ENCODE results near the gene EMC10.

Gene EMC10

DNA sequence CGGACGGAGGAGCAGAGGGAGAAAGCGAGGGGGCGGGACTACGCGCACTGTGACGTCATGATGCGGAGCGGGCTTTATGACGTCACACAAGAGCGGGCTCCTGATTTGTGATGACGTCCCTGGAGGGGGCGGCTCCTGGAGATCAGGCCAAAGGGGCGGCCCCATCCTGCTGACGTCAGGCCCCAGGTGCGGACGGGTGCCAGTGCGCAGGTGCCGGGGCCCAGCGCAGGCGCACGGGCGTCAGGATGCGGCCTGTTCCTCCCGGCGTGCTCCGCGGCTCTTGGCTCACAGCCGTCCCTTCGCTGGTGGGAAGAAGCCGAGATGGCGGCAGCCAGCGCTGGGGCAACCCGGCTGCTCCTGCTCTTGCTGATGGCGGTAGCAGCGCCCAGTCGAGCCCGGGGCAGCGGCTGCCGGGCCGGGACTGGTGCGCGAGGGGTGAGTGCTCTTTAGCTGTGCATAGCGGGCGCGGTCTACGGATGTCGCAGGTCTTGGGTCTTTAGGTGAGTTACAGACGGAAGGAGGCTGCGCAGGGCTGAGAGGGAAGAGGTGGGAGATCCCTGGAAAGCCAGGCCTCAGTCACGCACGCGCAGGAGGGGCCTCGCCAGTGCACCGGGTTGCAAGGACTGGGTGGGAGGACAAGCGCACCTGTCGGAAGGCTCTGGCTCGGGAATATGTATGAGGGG, at the start of gene EMC10, which contains the start of gene GARIN5A:
Gene EMC10 (plus strand): TSS at position 284 of the 683 bp plus-strand sequence. CDS start 38 bp downstream, at position 322.
Gene GARIN5A (minus strand): TSS at position 625 of the 683 bp plus-strand sequence. CDS start 460 bp downstream, at position 165.
- Histone ChIP-seq H2AFZ (peak within 1 kb of the TSS; percentile 100), H3K36me3 (ENCODE audit: control insufficient read depth, insufficient read depth, low read length) (no peaks in the 10 kb centered on the region), H3K4me2 (ENCODE audit: low read length) (peak within 1 kb of the TSS; percentile 90), H3K79me2 (peaks cover 24% of the 10 kb centered on the region), H3K27ac (peak within 1 kb of the TSS; percentile 99), H3K9me3 (ENCODE audit: control insufficient read depth, low read length) (no peaks in the 10 kb centered on the region), H3K27me3 (ENCODE audit: control insufficient read depth, insufficient read depth, low read length) (no peaks in the 10 kb centered on the region), H3K4me3 (ENCODE audit: low read depth, low read length) (peak within 1 kb of the TSS; percentile 95), H3K9ac (peak within 1 kb of the TSS; percentile 100), H3K4me1 (peaks cover 11% of the 10 kb centered on the region)
- TF ChIP-seq, protein P1, sequence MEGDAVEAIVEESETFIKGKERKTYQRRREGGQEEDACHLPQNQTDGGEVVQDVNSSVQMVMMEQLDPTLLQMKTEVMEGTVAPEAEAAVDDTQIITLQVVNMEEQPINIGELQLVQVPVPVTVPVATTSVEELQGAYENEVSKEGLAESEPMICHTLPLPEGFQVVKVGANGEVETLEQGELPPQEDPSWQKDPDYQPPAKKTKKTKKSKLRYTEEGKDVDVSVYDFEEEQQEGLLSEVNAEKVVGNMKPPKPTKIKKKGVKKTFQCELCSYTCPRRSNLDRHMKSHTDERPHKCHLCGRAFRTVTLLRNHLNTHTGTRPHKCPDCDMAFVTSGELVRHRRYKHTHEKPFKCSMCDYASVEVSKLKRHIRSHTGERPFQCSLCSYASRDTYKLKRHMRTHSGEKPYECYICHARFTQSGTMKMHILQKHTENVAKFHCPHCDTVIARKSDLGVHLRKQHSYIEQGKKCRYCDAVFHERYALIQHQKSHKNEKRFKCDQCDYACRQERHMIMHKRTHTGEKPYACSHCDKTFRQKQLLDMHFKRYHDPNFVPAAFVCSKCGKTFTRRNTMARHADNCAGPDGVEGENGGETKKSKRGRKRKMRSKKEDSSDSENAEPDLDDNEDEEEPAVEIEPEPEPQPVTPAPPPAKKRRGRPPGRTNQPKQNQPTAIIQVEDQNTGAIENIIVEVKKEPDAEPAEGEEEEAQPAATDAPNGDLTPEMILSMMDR (IDR thresholded peaks at IDR 0.05), result no peak

DNA sequence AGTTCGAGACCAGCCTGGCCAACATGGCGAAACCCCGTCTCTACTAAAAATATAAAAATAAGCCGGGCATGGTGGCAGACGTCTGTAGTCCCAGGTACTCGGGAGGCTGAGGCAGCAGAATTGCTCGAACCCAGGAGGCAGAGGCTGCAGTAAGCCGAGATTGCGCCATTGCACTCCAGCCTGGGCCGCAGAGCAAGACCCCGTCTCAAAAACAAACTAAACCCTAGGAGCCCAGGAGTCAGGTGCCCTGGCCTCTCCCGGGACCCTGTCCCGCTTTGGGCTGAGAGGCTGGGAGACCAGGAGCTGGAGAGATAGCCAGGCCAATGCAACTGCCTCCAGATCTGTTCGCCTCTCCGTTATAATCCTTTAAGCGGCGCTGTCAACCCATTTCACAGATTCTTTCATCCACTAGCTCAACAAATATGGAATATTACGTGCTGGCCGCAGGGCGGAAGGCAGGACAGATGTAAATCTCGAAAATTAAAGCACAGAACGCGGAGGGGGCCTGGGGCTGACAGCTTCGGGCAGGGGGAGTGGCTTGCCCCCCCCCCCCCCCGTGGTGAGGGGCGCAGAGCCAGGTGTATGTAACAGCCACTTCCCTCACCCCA, 48.9 kb upstream of the EMC10 start:
- Histone ChIP-seq H3K4me2 (ENCODE audit: low read length) (peak overlapping the region; percentile 48), H3K27me3 (ENCODE audit: control insufficient read depth, insufficient read depth, low read length) (no peaks in the 10 kb centered on the region), H2AFZ (peak overlapping the region; percentile 65), H3K9me3 (ENCODE audit: control insufficient read depth, low read length) (no peaks in the 10 kb centered on the region), H3K27ac (no peak overlapping the region), H3K4me3 (ENCODE audit: low read depth, low read length) (no peak overlapping the region), H3K79me2 (no peaks in the 10 kb centered on the region), H3K36me3 (ENCODE audit: control insufficient read depth, insufficient read depth, low read length) (no peaks in the 10 kb centered on the region), H3K9ac (no peak overlapping the region), H3K4me1 (peaks cover 4% of the 10 kb centered on the region)
- TF ChIP-seq, protein P1 (IDR thresholded peaks at IDR 0.05), result no peak

DNA sequence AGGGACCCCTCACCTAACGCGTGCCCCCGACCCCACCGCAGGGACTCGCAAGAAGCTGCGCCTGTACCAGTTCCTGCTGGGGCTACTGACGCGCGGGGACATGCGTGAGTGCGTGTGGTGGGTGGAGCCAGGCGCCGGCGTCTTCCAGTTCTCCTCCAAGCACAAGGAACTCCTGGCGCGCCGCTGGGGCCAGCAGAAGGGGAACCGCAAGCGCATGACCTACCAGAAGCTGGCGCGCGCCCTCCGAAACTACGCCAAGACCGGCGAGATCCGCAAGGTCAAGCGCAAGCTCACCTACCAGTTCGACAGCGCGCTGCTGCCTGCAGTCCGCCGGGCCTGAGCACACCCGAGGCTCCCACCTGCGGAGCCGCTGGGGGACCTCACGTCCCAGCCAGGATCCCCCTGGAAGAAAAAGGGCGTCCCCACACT, 48.3 kb upstream of the EMC10 start:
- Histone ChIP-seq H3K27me3 (ENCODE audit: control insufficient read depth, insufficient read depth, low read length) (no peaks in the 10 kb centered on the region), H3K9ac (no peak overlapping the region), H3K4me1 (peaks cover 9% of the 10 kb centered on the region), H2AFZ (peak overlapping the region; percentile 65), H3K27ac (peak overlapping the region; percentile 9), H3K9me3 (ENCODE audit: control insufficient read depth, low read length) (no peaks in the 10 kb centered on the region), H3K4me3 (ENCODE audit: low read depth, low read length) (peak overlapping the region; percentile 25), H3K79me2 (no peaks in the 10 kb centered on the region), H3K36me3 (ENCODE audit: control insufficient read depth, insufficient read depth, low read length) (no peaks in the 10 kb centered on the region), H3K4me2 (ENCODE audit: low read length) (peak overlapping the region; percentile 48)
- TF ChIP-seq, protein P1 (IDR thresholded peaks at IDR 0.05), result no peak

DNA sequence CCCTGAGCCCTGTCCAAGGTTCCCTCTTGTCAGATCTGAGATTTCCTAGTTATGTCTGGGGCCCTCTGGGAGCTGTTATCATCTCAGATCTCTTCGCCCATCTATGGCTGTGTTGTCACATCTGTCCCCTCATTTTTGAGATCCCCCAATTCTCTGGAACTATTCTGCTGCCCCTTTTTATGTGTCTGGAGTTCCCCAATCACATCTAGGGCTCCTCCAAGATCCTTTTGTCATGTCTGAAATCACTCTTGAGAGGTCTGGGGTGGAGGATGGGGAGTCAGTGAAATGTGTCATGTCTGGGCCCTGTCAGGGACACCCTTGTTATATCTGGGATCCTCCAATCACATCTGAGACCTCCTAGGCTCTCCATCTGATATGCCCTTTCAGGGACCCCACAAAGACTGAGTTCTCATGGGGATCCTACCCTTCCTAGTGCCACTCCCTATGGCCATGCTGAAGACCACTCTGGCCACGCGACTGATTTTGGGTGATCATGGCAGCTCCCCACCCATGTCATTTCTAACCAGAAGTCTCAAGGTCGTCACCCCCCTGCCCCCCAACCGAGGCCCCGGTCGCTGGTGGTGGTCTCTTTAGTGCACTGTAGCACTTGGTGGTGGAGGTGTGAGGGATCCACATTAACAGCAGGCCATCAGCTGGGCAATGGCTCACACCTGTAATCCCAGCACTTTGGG, 47.4 kb upstream of the EMC10 start:
- no peak overlapping the region for H3K9ac ChIP-seq
- H3K9me3 ChIP-seq (ENCODE audit: control insufficient read depth, low read length), result no peaks in the 10 kb centered on the region
- H3K4me3 ChIP-seq (ENCODE audit: low read depth, low read length), result no peak overlapping the region
- H3K4me1 ChIP-seq, result peaks cover 10% of the 10 kb centered on the region
- TF ChIP-seq, protein P1 (IDR thresholded peaks at IDR 0.05), result no peak
- H3K27me3 ChIP-seq (ENCODE audit: control insufficient read depth, insufficient read depth, low read length), result no peaks in the 10 kb centered on the region
- no peak overlapping the region for H2AFZ ChIP-seq
- H3K4me2 ChIP-seq (ENCODE audit: low read length), result no peak overlapping the region
- H3K79me2 ChIP-seq, result no peaks in the 10 kb centered on the region
- no peak overlapping the region for H3K27ac ChIP-seq
- H3K36me3 ChIP-seq (ENCODE audit: control insufficient read depth, insufficient read depth, low read length), result no peaks in the 10 kb centered on the region
